Stimulated activated CD4-positive, alpha-beta T cell treated with anti-CD3 and anti-CD28 coated beads, Interleukin-12 subunit alpha, Interleukin-12 subunit beta, amount 100 ng/mL, for 24 hours (primary cell): ENCODE results near the gene GABRA6.
"Not testable (repeated sequence)": the region's sequence is repeated elsewhere in the genome, so short reads cannot be mapped to it uniquely, and the experiment has no call there.

ENCODE experiments used
- DNase-seq, 2 experiments: peaks; one replicate each; pipeline ENCODE4 v3.0.0-alpha.2; 2020; ENCODE audit warnings: low read depth in 2 of 2

The GABRA6 gene

DNA sequence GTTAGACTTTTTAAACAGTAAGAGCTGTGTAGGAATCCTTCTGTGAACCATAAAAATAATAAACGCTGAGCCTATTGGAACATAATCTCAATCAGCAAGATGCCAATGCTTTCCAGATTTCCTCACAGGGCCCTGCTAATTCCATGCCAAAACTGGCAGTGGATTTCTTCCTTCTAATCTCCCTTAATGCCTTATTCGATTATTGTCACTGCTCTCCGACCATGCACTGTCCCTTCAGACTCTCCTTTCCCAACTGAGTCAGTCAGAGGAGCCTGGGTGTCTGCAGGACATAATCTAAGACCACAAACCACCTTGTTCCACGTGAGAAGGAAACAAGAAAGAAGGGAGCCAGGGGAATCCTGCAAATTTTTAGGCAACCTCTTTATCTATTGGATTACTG is at the start of gene GABRA6:
Gene GABRA6, plus strand, starts transcription at position 261 of the 400 bp plus-strand sequence. CDS start 269 bp downstream, outside the sequence.
- DNase-seq = no peak

- DNase-seq = no peak
These were observed 47.9 kb upstream of the GABRA6 start for GRCh38 chr5:161637591-161637990.

DNA sequence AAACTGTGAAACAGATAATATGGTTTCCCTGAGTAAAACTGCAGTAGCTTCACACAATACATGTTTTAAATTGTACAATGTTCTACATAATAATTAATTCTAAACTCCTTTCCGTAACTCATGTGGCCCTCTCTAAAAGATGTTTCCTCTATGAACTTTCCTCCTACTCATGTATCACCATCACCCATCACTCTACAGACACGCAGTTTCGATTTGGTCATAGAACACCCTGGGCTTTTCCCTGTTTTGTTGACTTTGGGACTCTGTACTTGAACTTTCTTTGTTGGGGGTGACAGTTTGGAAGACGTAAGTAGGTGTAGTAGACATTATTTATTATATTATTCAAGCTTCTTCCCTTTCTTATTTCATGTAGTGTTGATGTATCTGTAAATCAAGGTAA is 44.1 kb upstream of the GABRA6 start:
- DNase-seq = no peak

DNA sequence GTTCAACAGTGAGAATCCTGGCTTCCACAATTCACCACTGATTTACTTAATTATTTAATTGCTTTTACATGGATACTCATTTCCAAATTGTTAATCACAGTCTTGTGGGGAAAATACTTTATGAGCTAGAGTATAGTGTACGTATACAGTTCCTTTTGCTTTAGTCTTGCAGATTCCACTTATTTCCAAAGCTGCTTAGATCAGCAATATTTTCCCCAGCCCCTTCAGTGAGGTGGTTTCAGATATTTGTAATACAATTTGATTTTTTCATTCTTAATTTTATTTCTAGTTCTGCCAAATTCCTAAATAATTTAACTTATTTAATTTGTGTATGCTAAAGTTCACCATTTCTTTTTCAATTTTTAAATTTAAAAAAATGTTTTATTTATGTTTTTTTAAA is 40.3 kb upstream of the GABRA6 start:
- DNase-seq = no peak

GRCh38 chr5:161651926-161652325 is 33.6 kb upstream of the GABRA6 start:
- not testable (repeated sequence) for DNase-seq

- no peak for DNase-seq
These were observed 24.7 kb upstream of the GABRA6 start for GRCh38 chr5:161660806-161661205.

- DNase-seq = no peak
These were observed 22.1 kb upstream of the GABRA6 start for GRCh38 chr5:161663431-161663830.

- no peak for DNase-seq
These were observed 9.4 kb upstream of the GABRA6 start for GRCh38 chr5:161676103-161676502.

DNA sequence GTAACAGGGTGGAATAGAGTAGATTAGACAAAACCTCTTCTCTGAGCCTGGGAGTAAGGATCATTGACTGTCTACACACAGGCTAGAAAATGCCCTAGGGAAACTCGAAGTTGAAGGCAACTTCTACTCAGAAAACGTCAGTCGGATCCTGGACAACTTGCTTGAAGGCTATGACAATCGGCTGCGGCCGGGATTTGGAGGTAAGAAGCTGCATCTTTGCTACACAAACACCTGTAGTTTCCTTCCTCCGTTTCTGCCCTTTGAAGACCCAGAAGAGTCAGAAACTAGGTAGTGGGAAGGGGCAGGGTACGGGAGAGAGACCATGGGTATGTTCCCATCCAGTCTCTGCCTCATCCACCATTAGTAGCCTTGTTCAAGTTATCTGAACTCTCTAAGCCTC is 628 bp downstream of the GABRA6 start:
- DNase-seq = no peak

DNA sequence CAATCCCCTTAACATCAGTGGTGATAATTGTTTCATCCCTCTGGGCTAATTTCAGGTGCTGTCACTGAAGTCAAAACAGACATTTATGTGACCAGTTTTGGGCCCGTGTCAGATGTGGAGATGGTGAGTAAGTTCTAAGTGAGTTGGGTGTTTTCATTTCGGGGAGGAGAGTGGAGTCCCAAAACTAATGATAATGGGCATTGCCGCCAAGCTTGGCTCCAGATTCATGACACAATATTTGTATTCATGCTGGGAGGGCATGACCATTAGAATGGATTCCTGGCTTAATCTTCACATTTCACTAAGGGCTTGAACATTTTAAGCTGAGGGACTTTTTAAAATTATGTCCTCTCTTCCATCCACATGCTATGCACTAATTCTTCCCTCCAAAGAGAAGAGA is 1.4 kb downstream of the GABRA6 start:
- DNase-seq = no peak

- no peak for DNase-seq
These were observed 1.8 kb downstream of the GABRA6 start for GRCh38 chr5:161687316-161687715.

DNA sequence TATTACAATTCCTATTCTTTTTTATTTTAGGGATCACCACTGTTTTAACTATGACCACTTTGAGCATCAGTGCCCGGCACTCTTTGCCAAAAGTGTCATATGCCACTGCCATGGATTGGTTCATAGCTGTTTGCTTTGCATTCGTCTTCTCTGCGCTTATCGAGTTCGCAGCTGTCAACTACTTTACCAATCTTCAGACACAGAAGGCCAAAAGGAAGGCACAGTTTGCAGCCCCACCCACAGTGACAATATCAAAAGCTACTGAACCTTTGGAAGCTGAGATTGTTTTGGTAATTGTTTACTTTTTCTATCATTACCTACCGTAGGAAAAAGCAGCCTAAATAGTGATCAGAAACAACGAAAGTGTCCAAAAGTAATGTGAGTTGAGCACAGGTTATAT is 6.4 kb downstream of the GABRA6 start:
- DNase-seq = no peak

DNA sequence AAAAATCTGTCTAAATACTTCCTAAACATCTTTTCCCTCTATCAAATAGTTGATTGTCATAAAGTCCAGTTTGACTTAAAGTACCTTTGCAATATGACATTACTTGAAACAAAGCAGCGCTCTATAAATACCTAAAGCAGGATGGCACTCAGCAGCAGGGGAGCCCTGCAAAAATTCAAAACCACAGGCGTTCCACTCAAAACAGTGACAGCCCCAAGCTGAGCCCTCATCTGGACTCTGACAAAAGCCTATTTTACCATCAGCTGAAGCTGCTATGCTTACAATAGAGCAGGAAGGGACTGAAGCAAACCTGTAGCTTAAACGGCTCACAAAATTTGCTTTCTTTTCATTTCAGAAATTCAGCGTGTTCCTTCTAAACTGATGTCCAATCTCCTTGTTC is 11.5 kb downstream of the GABRA6 start:
- DNase-seq = no peak

GRCh38 chr5:161700065-161700464 is 14.5 kb downstream of the GABRA6 start:
- no peak for DNase-seq

GRCh38 chr5:161703528-161703927 is 18.0 kb downstream of the GABRA6 start:
- no peak for DNase-seq

DNA sequence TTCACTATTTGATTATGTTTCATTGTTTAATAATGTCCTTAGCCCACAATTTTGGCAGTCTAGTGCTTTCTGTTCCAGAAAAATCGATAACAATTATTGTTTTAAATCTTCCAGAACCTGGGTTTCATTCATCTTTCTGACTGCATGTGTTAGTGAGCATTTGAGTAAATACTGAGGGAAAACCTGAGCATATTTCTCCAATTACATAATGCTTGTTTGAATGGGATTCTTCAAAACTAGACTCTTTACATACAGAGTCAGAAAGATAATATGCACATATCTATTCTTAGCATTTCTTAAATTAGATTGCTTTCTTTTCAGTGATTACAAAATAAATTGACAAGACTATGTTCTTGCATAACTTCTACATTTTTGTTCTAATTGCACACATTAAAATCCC is 21.9 kb downstream of the GABRA6 start:
- DNase-seq = no peak

DNA sequence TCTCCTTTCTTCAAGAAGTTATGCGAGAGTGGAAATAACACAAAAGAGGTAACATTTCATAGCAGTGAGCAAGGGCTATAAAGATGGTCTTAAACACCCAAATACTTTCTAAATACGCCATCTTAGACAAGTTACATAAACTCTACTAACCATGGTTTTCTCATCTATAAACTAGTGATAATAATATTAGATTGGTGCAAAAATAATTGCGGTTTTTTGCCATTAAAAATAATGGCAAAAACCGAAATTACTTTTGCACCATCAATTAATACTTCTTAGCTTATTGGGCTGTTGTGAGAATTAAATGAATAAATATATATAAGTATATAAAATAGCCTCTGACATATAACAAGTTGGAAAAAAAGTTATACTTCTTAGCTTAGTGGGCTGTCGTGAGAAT is 23.7 kb downstream of the GABRA6 start:
- no peak for DNase-seq

DNA sequence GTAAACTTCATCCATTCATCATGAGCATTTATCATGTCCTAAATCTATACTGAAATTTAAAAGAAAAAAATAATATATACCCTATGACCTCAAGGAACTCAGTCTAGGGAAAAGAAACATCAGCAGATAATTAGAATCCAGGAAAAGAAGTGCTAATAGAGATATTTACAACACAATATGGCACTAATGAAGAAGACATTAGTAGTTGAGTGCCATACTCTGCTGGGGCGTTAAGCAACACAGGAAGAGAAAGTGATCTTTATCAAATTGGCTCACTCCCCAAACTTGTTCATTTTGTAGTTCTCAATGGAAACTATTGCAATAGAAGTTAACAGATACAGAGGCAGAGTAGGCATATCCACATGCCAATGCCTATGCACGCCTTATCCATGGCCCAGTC is 27.5 kb downstream of the GABRA6 start:
- DNase-seq = no peak

DNA sequence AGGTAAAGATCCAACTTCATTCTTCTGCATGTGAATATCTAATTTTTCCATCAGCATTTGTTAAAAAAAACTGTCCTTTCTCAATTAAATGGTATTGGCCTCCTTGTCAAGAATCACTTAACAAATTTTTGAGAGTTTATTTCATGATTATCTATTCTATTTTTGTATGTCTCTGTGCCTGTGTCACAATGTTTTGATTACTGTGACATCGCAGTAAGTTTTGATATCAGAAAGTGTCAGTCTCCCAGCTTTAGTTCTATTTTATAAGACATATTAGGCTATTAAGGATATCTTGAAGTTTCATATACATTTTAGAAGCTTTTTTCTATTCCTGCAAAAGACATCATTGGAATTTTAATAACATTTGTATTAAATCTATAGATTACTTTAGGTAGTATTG is 33.6 kb downstream of the GABRA6 start:
- no peak for DNase-seq

- DNase-seq = no peak
These were observed 34.9 kb downstream of the GABRA6 start for GRCh38 chr5:161720460-161720859.

GRCh38 chr5:161734741-161735140 is 49.2 kb downstream of the GABRA6 start:
- no peak for DNase-seq

DNA sequence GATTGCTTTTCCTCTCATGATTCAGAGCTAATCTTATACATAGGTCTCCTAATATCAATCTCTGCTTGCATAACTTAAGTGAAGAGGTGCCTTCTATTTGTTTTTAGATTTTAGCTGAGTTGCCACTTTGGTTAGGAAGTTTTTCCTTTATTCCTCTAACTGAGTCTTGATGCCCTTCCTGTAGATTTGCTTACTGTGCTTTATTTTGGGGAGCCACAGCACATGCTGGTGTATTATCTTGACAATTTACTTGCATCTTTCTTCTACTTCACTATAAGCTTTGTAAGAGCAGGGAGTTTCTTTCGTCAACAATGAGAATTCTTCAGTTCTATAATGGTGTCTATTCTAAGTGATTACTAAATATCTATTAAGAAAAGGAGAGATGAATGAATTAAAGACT is 54.9 kb downstream of the GABRA6 start:
- DNase-seq = no peak

- no peak for DNase-seq
These were observed 58.8 kb downstream of the GABRA6 start for GRCh38 chr5:161744276-161744675.

GRCh38 chr5:161745392-161745791 is 59.9 kb downstream of the GABRA6 start:
- no peak for DNase-seq

DNA sequence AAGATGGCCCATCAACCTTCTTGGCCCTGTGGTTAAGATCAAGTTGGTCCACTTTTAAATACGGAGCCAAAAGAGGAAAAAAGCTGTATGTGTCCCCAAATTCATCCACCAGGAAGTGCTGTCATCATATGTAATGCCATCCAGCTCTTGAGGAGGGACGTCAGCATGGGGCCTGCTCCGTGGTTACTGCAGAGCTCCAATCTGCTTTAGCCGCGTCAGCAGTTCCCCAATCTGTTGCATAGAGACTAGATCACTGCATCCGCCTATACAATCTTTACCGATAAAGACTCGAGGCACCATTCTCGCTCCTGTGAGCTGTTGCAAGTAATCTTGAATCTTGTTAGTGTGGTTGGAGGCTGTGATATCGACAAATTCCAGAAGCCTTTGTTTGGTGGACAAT is 65.7 kb downstream of the GABRA6 start:
- DNase-seq = no peak
